GM12891 (cell line): ENCODE data around the gene INTS6.

Experiments
- PAX5 ChIP-seq: IDR thresholded peaks from 2 replicates; pipeline ENCODE4 v1.6.1; 2011; ENCODE audit warnings: low read length, moderate library complexity, mild to moderate bottlenecking; ENCODE audit not compliant: insufficient read depth, severe bottlenecking
- POLR2A ChIP-seq: IDR thresholded peaks from 2 replicates; pipeline ENCODE4 v1.6.1; 2011; ENCODE audit warnings: low read depth, low read length, control low read depth
- POLR2AphosphoS5 ChIP-seq: IDR thresholded peaks from 2 replicates; pipeline ENCODE4 v1.6.1; 2011; ENCODE audit warnings: low read depth, low read length, control low read depth
- POU2F2 ChIP-seq: IDR thresholded peaks from 2 replicates; pipeline ENCODE4 v1.6.1; 2011; ENCODE audit warnings: low read depth, mild to moderate bottlenecking, control low read depth, low read length, moderate library complexity
- SPI1 ChIP-seq: IDR thresholded peaks from 2 replicates; pipeline ENCODE4 v1.6.1; 2011; ENCODE audit warnings: low read depth, low read length, control low read depth
- TAF1 ChIP-seq: IDR thresholded peaks from 2 replicates; pipeline ENCODE4 v1.6.1; 2011; ENCODE audit warnings: low read depth, low read length, control low read depth

DNA sequence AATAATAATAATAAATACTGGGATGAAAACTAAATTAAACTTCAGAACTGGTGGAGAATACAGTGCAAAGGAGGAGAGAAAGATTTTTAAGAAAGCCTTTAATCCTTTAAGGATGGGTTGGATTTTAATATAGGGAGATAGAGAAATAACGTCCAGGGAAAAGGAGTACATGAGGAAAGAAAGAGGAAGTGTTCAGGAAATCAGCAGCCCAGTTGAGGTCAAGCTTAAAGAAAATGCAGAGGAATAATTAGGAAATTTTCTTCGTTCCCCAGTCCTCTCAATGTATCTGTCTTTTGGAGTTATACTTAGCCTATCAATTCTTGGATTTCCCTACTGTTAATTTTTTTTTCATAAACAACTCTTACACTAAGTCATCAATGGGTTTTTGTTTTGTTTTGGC, 47.7 kb downstream of the INTS6 start:
- no peak for TF ChIP-seq TAF1
- TF ChIP-seq POLR2AphosphoS5 = no peak
- 0 out of 2 replicates have a peak, but pooled peaks have one; percentile 26 for TF ChIP-seq SPI1
- no peak for TF ChIP-seq POLR2A
- TF ChIP-seq PAX5 = no peak
- no peak for TF ChIP-seq POU2F2
